Measurements from ENCODE around the gene NKX2-2.

DNA sequence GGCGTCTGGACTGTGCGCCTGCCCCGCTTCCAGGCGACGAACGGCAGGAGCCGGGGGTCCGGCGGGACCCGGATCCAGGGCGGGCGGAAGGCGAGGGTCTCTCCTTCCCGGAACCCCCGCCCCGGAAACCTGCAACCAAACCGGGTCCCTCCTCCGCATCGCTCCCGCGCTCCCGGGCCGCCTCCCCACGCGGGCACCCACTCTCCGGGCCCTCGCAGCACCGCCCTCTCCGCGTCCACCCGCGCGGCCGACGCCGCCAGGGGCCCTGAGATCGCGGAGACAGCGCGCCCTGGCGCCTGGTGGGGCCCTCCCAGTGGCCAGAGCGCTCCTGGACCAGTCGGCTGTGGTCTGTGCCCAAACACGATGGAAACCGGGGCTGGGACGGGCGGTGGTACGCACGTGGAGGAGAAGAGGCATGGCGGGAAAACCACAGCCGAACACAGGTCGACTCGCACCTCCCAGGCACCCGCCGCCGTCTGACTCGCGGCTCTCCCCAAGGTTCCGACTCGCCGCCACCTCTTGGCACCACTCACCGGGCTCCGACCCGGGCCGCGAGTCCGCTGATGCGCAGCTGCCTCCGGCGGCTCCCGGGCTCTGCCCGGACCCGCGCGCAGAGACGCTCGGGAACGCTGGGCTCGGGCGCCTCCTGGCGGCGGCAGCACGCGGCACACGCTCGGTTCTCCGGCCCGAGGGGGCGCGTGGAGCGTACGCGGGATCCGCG is 7.9 kb downstream of the NKX2-2 start:
- no peak for TF ChIP-seq POLR2A (IDR thresholded peaks at IDR 0.05; ENCODE audit: low read depth)
- TF ChIP-seq, protein P1, sequence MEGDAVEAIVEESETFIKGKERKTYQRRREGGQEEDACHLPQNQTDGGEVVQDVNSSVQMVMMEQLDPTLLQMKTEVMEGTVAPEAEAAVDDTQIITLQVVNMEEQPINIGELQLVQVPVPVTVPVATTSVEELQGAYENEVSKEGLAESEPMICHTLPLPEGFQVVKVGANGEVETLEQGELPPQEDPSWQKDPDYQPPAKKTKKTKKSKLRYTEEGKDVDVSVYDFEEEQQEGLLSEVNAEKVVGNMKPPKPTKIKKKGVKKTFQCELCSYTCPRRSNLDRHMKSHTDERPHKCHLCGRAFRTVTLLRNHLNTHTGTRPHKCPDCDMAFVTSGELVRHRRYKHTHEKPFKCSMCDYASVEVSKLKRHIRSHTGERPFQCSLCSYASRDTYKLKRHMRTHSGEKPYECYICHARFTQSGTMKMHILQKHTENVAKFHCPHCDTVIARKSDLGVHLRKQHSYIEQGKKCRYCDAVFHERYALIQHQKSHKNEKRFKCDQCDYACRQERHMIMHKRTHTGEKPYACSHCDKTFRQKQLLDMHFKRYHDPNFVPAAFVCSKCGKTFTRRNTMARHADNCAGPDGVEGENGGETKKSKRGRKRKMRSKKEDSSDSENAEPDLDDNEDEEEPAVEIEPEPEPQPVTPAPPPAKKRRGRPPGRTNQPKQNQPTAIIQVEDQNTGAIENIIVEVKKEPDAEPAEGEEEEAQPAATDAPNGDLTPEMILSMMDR (IDR thresholded peaks at IDR 0.05), result peak; percentile 50 to 73 (median 71)
- TF ChIP-seq POLR2AphosphoS5 (IDR thresholded peaks at IDR 0.05), result no peak
